HCT116 (cell line): ENCODE measurements around the gene DNAJC5.

Source experiments
- CTCF ChIP-seq, 3 experiments: fragments of 200-600 bp in 1 of 3; sonication (generic) in 1 of 3; IDR thresholded peaks in 2 of 3; conservative IDR thresholded peaks in 1 of 3; 2 replicates each; pipeline ENCODE4 v1.5.1; 2012 to 2017; ENCODE audit warnings: low read depth in 2 of 3, low read length in 2 of 3, antibody characterized with exemption in 1 of 3, borderline replicate concordance in 1 of 3, control low read depth in 1 of 3, mild to moderate bottlenecking in 1 of 3, mixed read lengths in 1 of 3, mixed run types in 1 of 3, moderate library complexity in 1 of 3; ENCODE audit not compliant: insufficient read depth in 1 of 3
- EGR1 ChIP-seq: IDR thresholded peaks from 2 replicates; pipeline ENCODE4 v1.6.1; 2012; ENCODE audit warnings: low read depth
- EZH2 ChIP-seq: fragments of 200-600 bp; sonication (generic); IDR thresholded peaks from 2 replicates; pipeline ENCODE4 v1.6.1; 2017; ENCODE audit warnings: antibody characterized with exemption, mixed run types
- EZH2phosphoT487 ChIP-seq: fragments of 200-600 bp; IDR thresholded peaks from 2 replicates; pipeline ENCODE4 v1.6.1; 2018; ENCODE audit warnings: antibody characterized with exemption, borderline replicate concordance
- POLR2A ChIP-seq: IDR thresholded peaks from 2 replicates; pipeline ENCODE4 v1.7.0; 2011; ENCODE audit warnings: borderline replicate concordance; ENCODE audit not compliant: insufficient read depth, insufficient read length; ENCODE audit errors: extremely low read depth
- POLR2AphosphoS5 ChIP-seq: IDR thresholded peaks from 2 replicates; pipeline ENCODE4 v1.6.1; 2011; ENCODE audit warnings: mild to moderate bottlenecking, low read depth, low read length, moderate library complexity
- RAD21 ChIP-seq: IDR thresholded peaks from 2 replicates; pipeline ENCODE4 v1.6.1; 2012; ENCODE audit warnings: low read depth, mild to moderate bottlenecking
- REST ChIP-seq: IDR thresholded peaks from 2 replicates; pipeline ENCODE4 v1.6.1; 2012; ENCODE audit warnings: low read depth
- SP1 ChIP-seq: IDR thresholded peaks from 2 replicates; pipeline ENCODE4 v1.6.1; 2012; ENCODE audit warnings: low read depth
- TCF7L2 ChIP-seq: IDR thresholded peaks from 2 replicates; pipeline ENCODE4 v1.7.0; 2011; ENCODE audit warnings: borderline replicate concordance, inconsistent platforms; ENCODE audit not compliant: insufficient read depth, insufficient read length; ENCODE audit errors: extremely low read depth
- YY1 ChIP-seq: IDR thresholded peaks from 2 replicates; pipeline ENCODE4 v1.6.1; 2011; ENCODE audit warnings: low read length, low read depth, moderate library complexity, mild to moderate bottlenecking; ENCODE audit not compliant: insufficient replicate concordance; ENCODE audit errors: extremely low read depth
- ZBTB33 ChIP-seq: IDR thresholded peaks from 2 replicates; pipeline ENCODE4 v1.6.1; 2011; ENCODE audit warnings: mild to moderate bottlenecking, low read length, moderate library complexity; ENCODE audit not compliant: insufficient replicate concordance; ENCODE audit errors: extremely low read depth

- TF ChIP-seq CTCF (IDR thresholded peaks at IDR 0.05 in 2 of 3, conservative IDR thresholded peaks at IDR 0.05 in 1 of 3; ENCODE audit: borderline replicate concordance in 1 of 3, insufficient read depth in 1 of 3, low read depth in 2 of 3, low read length in 2 of 3) (no peak), POLR2A (no peak), RAD21 (no peak), POLR2AphosphoS5 (no peak), SP1 (no peak), EZH2phosphoT487 (no peak), EZH2 (no peak), TCF7L2 (no peak), REST (no peak), EGR1 (no peak), YY1 (no peak), ZBTB33 (no peak)
Measured at GRCh38 chr20:63895952-63896263, 982 bp downstream of the DNAJC5 start.
